WTC11 (cell line): Measurements from ENCODE around the gene MICA. TPM values are rescaled to one million over a fixed set of nuclear protein-coding genes. Genes with fewer than 3 reads are reported as not detected.

Experiments
- ATAC-seq: fragments of 200-7000 bp; cut with Tn5 transposase; 2 replicates; pipeline ENCODE4 v1.10.0; 2021; ENCODE audit warnings: mild to moderate bottlenecking, moderate library complexity
- CTCF ChIA-PET: fragments of 300-600 bp; sonication (Branson Sonifier 250); formaldehyde crosslinking; loops from one replicate; lab custom pipeline; 2021; ENCODE audit warnings: antibody characterized with exemption; lab: Charles Lee
- POLR2A ChIA-PET: fragments of 350-600 bp; sonication (Branson Sonifier 250); formaldehyde crosslinking; loops from one replicate; lab custom pipeline; 2021; ENCODE audit warnings: antibody characterized with exemption; lab: Charles Lee
- DNase-seq: peaks from one replicate; pipeline ENCODE4 v3.0.0; 2021; ENCODE audit warnings: low spot score
- H3K27ac Mint-ChIP-seq: 2 replicates; pipeline ENCODE4 v1.8.0; 2021; ENCODE audit warnings: mixed read lengths
- H3K27me3 Mint-ChIP-seq: 2 replicates; pipeline ENCODE4 v1.8.0; 2021; ENCODE audit warnings: low read depth, mild to moderate bottlenecking, moderate library complexity, mixed read lengths
- H3K36me3 Mint-ChIP-seq: 2 replicates; pipeline ENCODE4 v1.8.0; 2021; ENCODE audit warnings: mixed read lengths
- H3K4me1 Mint-ChIP-seq: 2 replicates; pipeline ENCODE4 v1.8.0; 2022; ENCODE audit warnings: mixed read lengths
- H3K4me3 Mint-ChIP-seq: 2 replicates; pipeline ENCODE4 v1.8.0; 2021; ENCODE audit warnings: mild to moderate bottlenecking, moderate library complexity, mixed read lengths
- H3K9me3 Mint-ChIP-seq: 2 replicates; pipeline ENCODE4 v1.8.0; 2021; ENCODE audit warnings: mixed read lengths
- ARID4B ChIP-seq: sonication (generic); formaldehyde crosslinking; IDR thresholded peaks from 2 replicates; pipeline ENCODE4 v1.8.0; 2023; ENCODE audit warnings: missing genetic modification reagents, mild to moderate bottlenecking, borderline replicate concordance
- CBFB ChIP-seq: sonication (generic); formaldehyde crosslinking; IDR thresholded peaks from 2 replicates; pipeline ENCODE4 v1.8.1; 2022; ENCODE audit warnings: mild to moderate bottlenecking, low read depth, missing genetic modification reagents
- E2F1 ChIP-seq: sonication (generic); formaldehyde crosslinking; IDR thresholded peaks from 2 replicates; pipeline ENCODE4 v1.8.0; 2022; ENCODE audit warnings: mild to moderate bottlenecking, missing genetic modification reagents
- ELF4 ChIP-seq: sonication (generic); formaldehyde crosslinking; IDR thresholded peaks from 2 replicates; pipeline ENCODE4 v1.8.1; 2022; ENCODE audit warnings: low read depth, mild to moderate bottlenecking, moderate library complexity, missing genetic modification reagents
- ESRRA ChIP-seq: sonication (generic); formaldehyde crosslinking; IDR thresholded peaks from 2 replicates; pipeline ENCODE4 v1.8.1; 2022; ENCODE audit warnings: mild to moderate bottlenecking, missing genetic modification reagents, borderline replicate concordance
- FOXJ3 ChIP-seq: sonication (generic); formaldehyde crosslinking; IDR thresholded peaks from 2 replicates; pipeline ENCODE4 v1.9.0; 2021; ENCODE audit warnings: missing genetic modification reagents, mild to moderate bottlenecking, borderline replicate concordance
- KAT7 ChIP-seq: sonication (generic); formaldehyde crosslinking; IDR thresholded peaks from 2 replicates; pipeline ENCODE4 v1.8.1; 2023; ENCODE audit warnings: missing genetic modification reagents, mild to moderate bottlenecking, borderline replicate concordance
- MAX ChIP-seq: sonication (generic); formaldehyde crosslinking; IDR thresholded peaks from 2 replicates; pipeline ENCODE4 v1.8.0; 2022; ENCODE audit warnings: mild to moderate bottlenecking, missing genetic modification reagents
- NR2C2 ChIP-seq: sonication (generic); formaldehyde crosslinking; IDR thresholded peaks from 2 replicates; pipeline ENCODE4 v1.8.0; 2022; ENCODE audit warnings: mild to moderate bottlenecking, missing genetic modification reagents
- PRRX2 ChIP-seq: fragments of 250-450 bp; sonication (Bioruptor Pico); IDR thresholded peaks from 2 replicates; pipeline ENCODE4 v1.8.0; 2021; ENCODE audit warnings: mild to moderate bottlenecking
- RORB ChIP-seq: fragments of 250-450 bp; sonication (Bioruptor Pico); IDR thresholded peaks from 2 replicates; pipeline ENCODE4 v1.9.0; 2021; ENCODE audit warnings: mild to moderate bottlenecking
- SP1 ChIP-seq: sonication (generic); formaldehyde crosslinking; conservative IDR thresholded peaks from 2 replicates; pipeline ENCODE4 v1.8.1; 2022; ENCODE audit warnings: missing genetic modification reagents
- TEAD4 ChIP-seq: sonication (generic); formaldehyde crosslinking; IDR thresholded peaks from 2 replicates; pipeline ENCODE4 v1.8.0; 2022; ENCODE audit warnings: mild to moderate bottlenecking, missing genetic modification reagents
- ZMAT4 ChIP-seq: fragments of 250-450 bp; sonication (Bioruptor Pico); IDR thresholded peaks from 2 replicates; pipeline ENCODE4 v1.9.0; 2021; ENCODE audit warnings: mild to moderate bottlenecking
- ZNF121 ChIP-seq: sonication (generic); formaldehyde crosslinking; IDR thresholded peaks from 2 replicates; pipeline ENCODE4 v1.8.0; 2023; ENCODE audit warnings: missing genetic modification reagents
- ZNF138 ChIP-seq: sonication (generic); formaldehyde crosslinking; conservative IDR thresholded peaks from 2 replicates; pipeline ENCODE4 v1.8.1; 2022; ENCODE audit warnings: mild to moderate bottlenecking, moderate library complexity, missing genetic modification reagents
- ZNF219 ChIP-seq: sonication (generic); formaldehyde crosslinking; IDR thresholded peaks from 2 replicates; pipeline ENCODE4 v1.8.0; 2023; ENCODE audit warnings: missing genetic modification reagents, mild to moderate bottlenecking, borderline replicate concordance
- total RNA-seq: library from RNA; stranded (reverse); gene quantifications from 3 replicates; pipeline ENCODE4 v1.2.3, GENCODE V29; 2021
- TF ChIP-seq, protein P1 (sequence below): fragments of 250-450 bp; sonication (Bioruptor Pico); IDR thresholded peaks from 2 replicates; pipeline ENCODE4 v1.9.0; 2021; ENCODE audit warnings: mild to moderate bottlenecking
- TF ChIP-seq, protein P2 (sequence below): sonication (generic); formaldehyde crosslinking; IDR thresholded peaks from 2 replicates; pipeline ENCODE4 v1.8.1; 2022; ENCODE audit warnings: low read depth, mild to moderate bottlenecking, moderate library complexity, missing genetic modification reagents, borderline replicate concordance
- TF ChIP-seq, protein P3 (sequence below): sonication (generic); formaldehyde crosslinking; IDR thresholded peaks from 2 replicates; pipeline ENCODE4 v1.8.1; 2023; ENCODE audit warnings: mild to moderate bottlenecking, moderate library complexity, missing genetic modification reagents

MICA gene
- total RNA-seq, 1 experiment from 2014 or later = 12.9 TPM

DNA sequence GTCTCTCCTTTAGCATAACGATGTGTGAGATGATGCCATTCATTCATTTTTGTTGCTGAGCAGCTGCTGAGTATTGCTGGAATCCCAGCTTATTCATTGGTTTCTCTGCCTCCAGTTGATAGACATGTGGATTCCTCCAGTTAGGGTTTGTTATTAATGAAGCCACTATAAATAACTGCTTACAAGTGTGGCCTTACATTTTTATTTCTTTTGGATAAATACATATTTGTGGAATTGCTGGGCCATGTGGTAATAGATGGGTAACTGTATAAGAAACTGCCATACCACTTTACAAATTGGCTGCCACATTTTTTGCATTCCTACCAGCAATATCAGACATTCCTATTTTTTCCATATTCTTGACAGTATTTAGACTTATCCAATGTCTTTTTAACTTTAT lies 43.8 kb upstream of the MICA start (continued):
- TF ChIP-seq ARID4B (CRISPR knock-in tag) (no peak), FOXJ3 (CRISPR knock-in tag) (no peak), SP1 (CRISPR knock-in tag) (no peak), KAT7 (no peak), ESRRA (CRISPR knock-in tag) (no peak), ZMAT4 (CRISPR knock-in tag) (no peak), RORB (CRISPR knock-in tag) (no peak), ZNF121 (CRISPR knock-in tag) (no peak), TEAD4 (no peak), ZNF138 (CRISPR knock-in tag) (no peak), E2F1 (CRISPR knock-in tag) (no peak), CBFB (CRISPR knock-in tag) (no peak), ELF4 (CRISPR knock-in tag) (no peak), PRRX2 (no peak)
- TF ChIP-seq, protein P1, sequence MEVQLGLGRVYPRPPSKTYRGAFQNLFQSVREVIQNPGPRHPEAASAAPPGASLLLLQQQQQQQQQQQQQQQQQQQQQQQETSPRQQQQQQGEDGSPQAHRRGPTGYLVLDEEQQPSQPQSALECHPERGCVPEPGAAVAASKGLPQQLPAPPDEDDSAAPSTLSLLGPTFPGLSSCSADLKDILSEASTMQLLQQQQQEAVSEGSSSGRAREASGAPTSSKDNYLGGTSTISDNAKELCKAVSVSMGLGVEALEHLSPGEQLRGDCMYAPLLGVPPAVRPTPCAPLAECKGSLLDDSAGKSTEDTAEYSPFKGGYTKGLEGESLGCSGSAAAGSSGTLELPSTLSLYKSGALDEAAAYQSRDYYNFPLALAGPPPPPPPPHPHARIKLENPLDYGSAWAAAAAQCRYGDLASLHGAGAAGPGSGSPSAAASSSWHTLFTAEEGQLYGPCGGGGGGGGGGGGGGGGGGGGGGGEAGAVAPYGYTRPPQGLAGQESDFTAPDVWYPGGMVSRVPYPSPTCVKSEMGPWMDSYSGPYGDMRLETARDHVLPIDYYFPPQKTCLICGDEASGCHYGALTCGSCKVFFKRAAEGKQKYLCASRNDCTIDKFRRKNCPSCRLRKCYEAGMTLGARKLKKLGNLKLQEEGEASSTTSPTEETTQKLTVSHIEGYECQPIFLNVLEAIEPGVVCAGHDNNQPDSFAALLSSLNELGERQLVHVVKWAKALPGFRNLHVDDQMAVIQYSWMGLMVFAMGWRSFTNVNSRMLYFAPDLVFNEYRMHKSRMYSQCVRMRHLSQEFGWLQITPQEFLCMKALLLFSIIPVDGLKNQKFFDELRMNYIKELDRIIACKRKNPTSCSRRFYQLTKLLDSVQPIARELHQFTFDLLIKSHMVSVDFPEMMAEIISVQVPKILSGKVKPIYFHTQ = no peak
- TF ChIP-seq, protein P2, sequence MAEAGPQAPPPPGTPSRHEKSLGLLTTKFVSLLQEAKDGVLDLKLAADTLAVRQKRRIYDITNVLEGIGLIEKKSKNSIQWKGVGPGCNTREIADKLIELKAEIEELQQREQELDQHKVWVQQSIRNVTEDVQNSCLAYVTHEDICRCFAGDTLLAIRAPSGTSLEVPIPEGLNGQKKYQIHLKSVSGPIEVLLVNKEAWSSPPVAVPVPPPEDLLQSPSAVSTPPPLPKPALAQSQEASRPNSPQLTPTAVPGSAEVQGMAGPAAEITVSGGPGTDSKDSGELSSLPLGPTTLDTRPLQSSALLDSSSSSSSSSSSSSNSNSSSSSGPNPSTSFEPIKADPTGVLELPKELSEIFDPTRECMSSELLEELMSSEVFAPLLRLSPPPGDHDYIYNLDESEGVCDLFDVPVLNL (CRISPR knock-in tag) = no peak

GRCh38 chr6:31362751-31363150 lies 40.6 kb upstream of the MICA start:
- H3K4me1 Mint-ChIP-seq = peaks cover 4% of the 10 kb centered on the region; the same call in 1 of the 2 replicates
- H3K36me3 Mint-ChIP-seq = no peaks in the 10 kb centered on the region
- H3K27ac Mint-ChIP-seq = no peak overlapping the region
- ChIA-PET POLR2A (no interaction called here), CTCF (no interaction called here)
- ATAC-seq (no peak), DNase-seq (no peak)
- H3K27me3 Mint-ChIP-seq = peaks cover 90% of the 10 kb centered on the region
- TF ChIP-seq MAX (CRISPR knock-in tag) (no peak), NR2C2 (CRISPR knock-in tag) (no peak), ZNF219 (no peak), CBFB (CRISPR knock-in tag) (no peak)
- TF ChIP-seq, protein P2 (CRISPR knock-in tag) = no peak
- TF ChIP-seq, protein P3, sequence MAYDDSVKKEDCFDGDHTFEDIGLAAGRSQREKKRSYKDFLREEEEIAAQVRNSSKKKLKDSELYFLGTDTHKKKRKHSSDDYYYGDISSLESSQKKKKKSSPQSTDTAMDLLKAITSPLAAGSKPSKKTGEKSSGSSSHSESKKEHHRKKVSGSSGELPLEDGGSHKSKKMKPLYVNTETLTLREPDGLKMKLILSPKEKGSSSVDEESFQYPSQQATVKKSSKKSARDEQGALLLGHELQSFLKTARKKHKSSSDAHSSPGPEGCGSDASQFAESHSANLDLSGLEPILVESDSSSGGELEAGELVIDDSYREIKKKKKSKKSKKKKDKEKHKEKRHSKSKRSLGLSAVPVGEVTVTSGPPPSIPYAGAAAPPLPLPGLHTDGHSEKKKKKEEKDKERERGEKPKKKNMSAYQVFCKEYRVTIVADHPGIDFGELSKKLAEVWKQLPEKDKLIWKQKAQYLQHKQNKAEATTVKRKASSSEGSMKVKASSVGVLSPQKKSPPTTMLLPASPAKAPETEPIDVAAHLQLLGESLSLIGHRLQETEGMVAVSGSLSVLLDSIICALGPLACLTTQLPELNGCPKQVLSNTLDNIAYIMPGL (CRISPR knock-in tag) = no peak
- no peak overlapping the region for H3K4me3 Mint-ChIP-seq
- peaks cover 8% of the 10 kb centered on the region for H3K9me3 Mint-ChIP-seq
